ENCODE measurements around the gene IGSF9B.

- no peak for TF ChIP-seq FOXA1 (IDR thresholded peaks at IDR 0.05)
- TF ChIP-seq FOXA1 (CRISPR knock-in tag; IDR thresholded peaks at IDR 0.05): no peak
- TF ChIP-seq EZH2 (conservative IDR thresholded peaks at IDR 0.05; ENCODE audit: low read depth, low read length): no peak
- no peak for TF ChIP-seq HNRNPK (IDR thresholded peaks at IDR 0.05; ENCODE audit: low read depth, low read length, poor library complexity, severe bottlenecking)
- TF ChIP-seq ZNF335 (CRISPR knock-in tag; IDR thresholded peaks at IDR 0.05): no peak
- TF ChIP-seq ZNF282 (IDR thresholded peaks at IDR 0.05; ENCODE audit: partially characterized antibody): no peak
- no peak for TF ChIP-seq CENPX (CRISPR knock-in tag; IDR thresholded peaks at IDR 0.05)
- no peak for TF ChIP-seq SAFB2 (CRISPR knock-in tag; IDR thresholded peaks at IDR 0.05; ENCODE audit: borderline replicate concordance, low read depth)
These were observed 12.6 kb downstream of the IGSF9B start for GRCh38 chr11:133943950-133944698.
